SK-N-SH (cell line): ENCODE data around the gene FAT1. TPM values are rescaled to one million over a fixed set of nuclear protein-coding genes. Genes with fewer than 3 reads are reported as not detected.
A peak's percentile ranks its signal among the peaks of the same experiment; 100 is the strongest.

Source experiments
- CTCF ChIA-PET: fragments of 300-600, 350-600 bp; formaldehyde crosslinking; extraction: SDS; loops from one replicate; lab custom pipeline; 2021; lab: Yijun Ruan, JAX
- POLR2A ChIA-PET: fragments of 350-600 bp; sonication (Branson Sonifier 250); formaldehyde crosslinking; extraction: SDS; loops from one replicate; lab custom pipeline; 2020; ENCODE audit warnings: antibody characterized with exemption, inconsistent platforms; lab: Yijun Ruan, JAX
- DNase-seq: peaks from one replicate; pipeline ENCODE4 v3.0.0; 2012
- H2AFZ ChIP-seq: fragments of 200-600 bp; sonication (generic); 2 replicates; pipeline ENCODE4 v1.8.1; 2016; ENCODE audit warnings: antibody characterized with exemption, mild to moderate bottlenecking, low read depth
- H3F3A ChIP-seq: fragments of 200-600 bp; sonication (generic); replicated peaks from 2 replicates; pipeline ENCODE3; 2016; ENCODE audit warnings: antibody characterized with exemption, mild to moderate bottlenecking; ENCODE audit not compliant: insufficient read depth
- H3K27ac ChIP-seq, 2 experiments: fragments of 200-500 bp in 1 of 2; fragments of 200-600 bp in 1 of 2; sonication (Bioruptor generic) in 1 of 2; sonication (generic), shearing (Covaris generic) in 1 of 2; 2 replicates each; pipeline versions ENCODE4 v1.5.1 to v1.6.1; 2014 to 2016; ENCODE audit warnings: low read depth in 2 of 2, inconsistent platforms in 1 of 2, low read length in 1 of 2, mild to moderate bottlenecking in 1 of 2, mixed read lengths in 1 of 2
- H3K27me3 ChIP-seq: fragments of 200-600 bp; sonication (generic), shearing (Covaris generic); 2 replicates; pipeline ENCODE4 v1.6.1; 2016; ENCODE audit warnings: mixed run types; ENCODE audit not compliant: insufficient read depth
- H3K36me3 ChIP-seq, 2 experiments: fragments of 200-500 bp in 1 of 2; fragments of 200-600 bp in 1 of 2; sonication (Bioruptor generic) in 1 of 2; sonication (generic) in 1 of 2; replicated peaks in 1 of 2; 2 replicates each; pipeline versions ENCODE3 to v1.5.1; 2014 to 2016; ENCODE audit warnings: low read length in 1 of 2, mild to moderate bottlenecking in 1 of 2; ENCODE audit not compliant: insufficient read depth in 2 of 2, control insufficient read depth in 1 of 2
- H3K4me1 ChIP-seq, 2 experiments: fragments of 200-500 bp in 1 of 2; fragments of 200-600 bp in 1 of 2; sonication (Bioruptor generic) in 1 of 2; sonication (generic), shearing (Covaris generic) in 1 of 2; 2 replicates each; pipeline versions ENCODE4 v1.5.1 to v1.6.1; 2014 to 2016; ENCODE audit warnings: low read depth in 1 of 2, low read length in 1 of 2, mixed run types in 1 of 2; ENCODE audit not compliant: insufficient read depth in 2 of 2, control insufficient read depth in 1 of 2
- H3K4me2 ChIP-seq: fragments of 200-600 bp; sonication (generic), shearing (Covaris generic); 2 replicates; pipeline ENCODE4 v1.6.1; 2017; ENCODE audit warnings: mixed run types
- H3K4me3 ChIP-seq, 2 experiments: fragments of 200-500 bp in 1 of 2; fragments of 200-600 bp in 1 of 2; sonication (Bioruptor generic) in 1 of 2; sonication (generic), shearing (Covaris generic) in 1 of 2; 2 replicates each; pipeline versions ENCODE4 v1.5.1 to v1.8.1; 2014 to 2016; ENCODE audit warnings: low read depth in 2 of 2, inconsistent platforms in 1 of 2, low read length in 1 of 2, mild to moderate bottlenecking in 1 of 2, mixed read lengths in 1 of 2, moderate library complexity in 1 of 2
- H3K79me2 ChIP-seq: fragments of 200-600 bp; sonication (generic); 2 replicates; pipeline ENCODE4 v1.8.1; 2017; ENCODE audit warnings: mild to moderate bottlenecking; ENCODE audit not compliant: insufficient read depth
- H3K9ac ChIP-seq: fragments of 200-600 bp; sonication (generic); 2 replicates; pipeline ENCODE4 v1.6.1; 2017; ENCODE audit warnings: mixed run types
- H3K9me2 ChIP-seq: fragments of 200-600 bp; sonication (generic); 2 replicates; pipeline ENCODE4 v1.6.1; 2017; ENCODE audit warnings: mixed run types
- H3K9me3 ChIP-seq: fragments of 200-600 bp; sonication (generic); 2 replicates; pipeline ENCODE4 v1.6.1; 2017; ENCODE audit warnings: mixed run types, mild to moderate bottlenecking, moderate library complexity
- H4K20me1 ChIP-seq: fragments of 200-600 bp; sonication (generic); 2 replicates; pipeline ENCODE4 v1.6.1; 2017; ENCODE audit warnings: mild to moderate bottlenecking, mixed run types; ENCODE audit not compliant: insufficient read depth
- ELF1 ChIP-seq: IDR thresholded peaks from 2 replicates; pipeline ENCODE4 v1.4.0; 2012
- FOXJ3 ChIP-seq: sonication (generic); formaldehyde crosslinking; IDR thresholded peaks from 2 replicates; pipeline ENCODE4 v1.5.1; 2020; ENCODE audit warnings: mild to moderate bottlenecking, missing genetic modification reagents
- IRF3 ChIP-seq: fragments of 150-350 bp; IDR thresholded peaks from 2 replicates; pipeline ENCODE4 v1.6.1; 2016; ENCODE audit warnings: mild to moderate bottlenecking, low read depth, low read length
- MEF2A ChIP-seq: IDR thresholded peaks from 2 replicates; pipeline ENCODE4 v1.4.0; 2012; ENCODE audit warnings: low read depth, borderline replicate concordance
- NFIC ChIP-seq: IDR thresholded peaks from 2 replicates; pipeline ENCODE4 v1.4.0; 2012; ENCODE audit warnings: borderline replicate concordance
- RAD21 ChIP-seq: IDR thresholded peaks from 2 replicates; pipeline ENCODE4 v1.6.1; 2012; ENCODE audit warnings: mild to moderate bottlenecking, low read length
- RCOR1 ChIP-seq: fragments of 150-350 bp; IDR thresholded peaks from 2 replicates; pipeline ENCODE4 v1.6.1; 2017; ENCODE audit warnings: antibody characterized with exemption, low read length
- RFX5 ChIP-seq: IDR thresholded peaks from 2 replicates; pipeline ENCODE4 v1.6.1; 2012; ENCODE audit warnings: mild to moderate bottlenecking, improper control_type of control experiment, low read length
- SIN3A ChIP-seq: IDR thresholded peaks from 2 replicates; pipeline ENCODE4 v1.6.1; 2012; ENCODE audit warnings: low read depth, mild to moderate bottlenecking, low read length, moderate library complexity, borderline replicate concordance
- SMC3 ChIP-seq: IDR thresholded peaks from 2 replicates; pipeline ENCODE4 v1.6.1; 2012; ENCODE audit warnings: low read depth, low read length, improper control_type of control experiment
- TCF12 ChIP-seq: IDR thresholded peaks from 2 replicates; pipeline ENCODE4 v1.4.0; 2012
- USF1 ChIP-seq: IDR thresholded peaks from 2 replicates; pipeline ENCODE4 v1.4.0; 2012; ENCODE audit warnings: low read depth, borderline replicate concordance
- YY1 ChIP-seq: IDR thresholded peaks from 2 replicates; pipeline ENCODE4 v1.4.0; 2012; ENCODE audit warnings: low read depth, mild to moderate bottlenecking
- WGBS: methylation state at CpG from one replicate; pipeline ENCODE4 v1.1.6; 2017; ENCODE audit warnings: low lambda C conversion rate; 5-methylcytosine and 5-hydroxymethylcytosine counted together
- polyA plus RNA-seq, 3 experiments: library from polyadenylated mRNA; depleted of rRNA; stranded (reverse); fragments of >200 nt; gene quantifications; 2 replicates each; pipeline ENCODE4 v1.2.3, GENCODE V29; 2012
- TF ChIP-seq, protein P1 (sequence below): fragments of 200-600 bp; sonication (generic); IDR thresholded peaks from 2 replicates; pipeline ENCODE4 v1.6.1; 2017; ENCODE audit warnings: antibody characterized with exemption, mild to moderate bottlenecking, moderate library complexity
- TF ChIP-seq, protein P2 (sequence below): IDR thresholded peaks from 2 replicates; pipeline ENCODE4; 2012
- TF ChIP-seq, protein P3 (sequence below): IDR thresholded peaks from 2 replicates; pipeline ENCODE4 v1.4.0; 2012; ENCODE audit warnings: low read depth, borderline replicate concordance

The FAT1 gene
- polyA plus RNA-seq, 1 of the 3 experiments (the other 2 are of a cell fraction) = 41.3 TPM

DNA sequence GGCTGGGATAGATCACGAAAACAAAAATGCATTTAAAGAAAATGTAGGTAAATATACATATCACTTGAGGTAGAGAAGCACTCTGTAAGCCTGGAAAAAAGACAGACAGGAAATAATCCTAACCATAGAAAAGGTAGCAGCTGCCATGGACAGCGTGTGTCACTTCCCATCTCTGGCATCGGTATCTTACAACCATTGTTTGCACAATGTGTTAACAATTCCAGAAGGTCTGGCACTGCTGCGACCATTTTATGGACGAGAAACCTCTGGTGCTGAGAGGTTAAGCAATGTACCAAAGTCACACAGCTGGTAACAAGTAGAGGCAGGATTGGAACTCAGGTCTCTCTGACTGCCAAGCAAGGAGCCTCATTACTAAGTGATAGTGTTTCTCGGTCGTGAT is 166.6 kb downstream of the FAT1 start (continued):
- TF ChIP-seq, protein P1, sequence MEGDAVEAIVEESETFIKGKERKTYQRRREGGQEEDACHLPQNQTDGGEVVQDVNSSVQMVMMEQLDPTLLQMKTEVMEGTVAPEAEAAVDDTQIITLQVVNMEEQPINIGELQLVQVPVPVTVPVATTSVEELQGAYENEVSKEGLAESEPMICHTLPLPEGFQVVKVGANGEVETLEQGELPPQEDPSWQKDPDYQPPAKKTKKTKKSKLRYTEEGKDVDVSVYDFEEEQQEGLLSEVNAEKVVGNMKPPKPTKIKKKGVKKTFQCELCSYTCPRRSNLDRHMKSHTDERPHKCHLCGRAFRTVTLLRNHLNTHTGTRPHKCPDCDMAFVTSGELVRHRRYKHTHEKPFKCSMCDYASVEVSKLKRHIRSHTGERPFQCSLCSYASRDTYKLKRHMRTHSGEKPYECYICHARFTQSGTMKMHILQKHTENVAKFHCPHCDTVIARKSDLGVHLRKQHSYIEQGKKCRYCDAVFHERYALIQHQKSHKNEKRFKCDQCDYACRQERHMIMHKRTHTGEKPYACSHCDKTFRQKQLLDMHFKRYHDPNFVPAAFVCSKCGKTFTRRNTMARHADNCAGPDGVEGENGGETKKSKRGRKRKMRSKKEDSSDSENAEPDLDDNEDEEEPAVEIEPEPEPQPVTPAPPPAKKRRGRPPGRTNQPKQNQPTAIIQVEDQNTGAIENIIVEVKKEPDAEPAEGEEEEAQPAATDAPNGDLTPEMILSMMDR = no peak
- TF ChIP-seq IRF3 = no peak

DNA sequence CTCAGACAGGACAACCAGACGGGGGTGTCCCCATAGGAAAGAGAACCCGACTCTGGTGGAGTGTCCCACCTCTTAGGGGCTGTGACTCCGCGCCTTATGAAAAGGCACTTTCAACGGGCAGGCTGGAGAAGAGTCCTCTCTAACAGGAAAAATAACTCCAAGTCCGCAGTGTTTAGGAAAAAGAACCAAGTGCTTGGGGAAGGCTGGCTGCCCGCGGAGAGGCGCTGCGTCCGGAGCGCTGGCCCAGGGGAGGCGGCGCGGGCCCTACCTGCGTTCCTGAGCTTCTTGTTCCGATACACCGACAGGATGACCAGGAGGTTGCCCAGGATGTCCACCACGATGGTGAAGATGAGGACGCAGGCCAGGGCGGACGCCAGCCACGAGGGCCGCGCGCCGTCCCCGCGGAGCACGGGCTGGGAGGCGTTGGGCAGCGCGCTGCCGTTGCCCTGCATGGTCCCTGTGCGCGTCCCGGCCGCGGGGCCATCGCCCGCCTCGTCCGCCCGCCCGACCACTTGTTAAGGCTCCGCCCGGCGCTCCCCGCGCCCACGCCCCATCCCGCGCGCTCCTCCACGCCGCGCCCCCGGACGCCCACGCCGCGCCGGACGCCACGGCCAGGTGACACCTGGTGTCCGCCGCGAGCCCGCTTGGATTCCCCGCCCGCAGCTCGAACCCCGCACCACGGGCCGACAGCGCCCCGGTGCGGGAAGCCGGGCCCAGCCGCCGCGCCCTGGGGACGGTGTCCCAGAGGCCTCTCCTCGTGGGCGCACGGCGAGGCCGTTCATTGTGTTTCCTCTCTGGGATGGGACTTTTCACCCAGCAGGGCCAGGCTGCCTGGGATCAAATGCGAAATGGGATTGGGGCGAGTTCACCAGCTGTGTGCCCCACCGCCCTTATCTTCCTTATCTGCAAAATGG is 168.5 kb downstream of the FAT1 start, which contains the start of gene MTNR1A:
Gene MTNR1A, minus strand, starts transcription at position 654 of the 914 bp plus-strand sequence. Its CDS starts 202 bp downstream, at position 452.
- Histone ChIP-seq H4K20me1 (no peaks in the 10 kb centered on the region), H2AFZ (peak within 1 kb of the TSS; percentile 59; the same call in 1 of the 2 replicates), H3K9me3 (no peaks in the 10 kb centered on the region), H3K4me2 (peak within 1 kb of the TSS; percentile 59), H3K27me3 (peaks cover 21% of the 10 kb centered on the region; the same call in 1 of the 2 replicates), H3K9me2 (no peaks in the 10 kb centered on the region), H3K27ac (no peak within 1 kb of the TSS), H3K4me3 (peak within 1 kb of the TSS; percentile 30 to 49), H3F3A (no peaks in the 10 kb centered on the region), H3K79me2 (no peaks in the 10 kb centered on the region), H3K36me3 (no peaks in the 10 kb centered on the region), H3K4me1 (peaks cover 0 to 2% of the 10 kb centered on the region in 2 experiments; a peak in 1 of 4 replicates), H3K9ac (no peak within 1 kb of the TSS)
- ChIA-PET CTCF (interaction anchor here (1.4 to 1.5 kb wide), 2 partner anchors 11 to 259 kb away, joined by 4 to 5 read pairs; no protein-coding TSS in a partner anchor), POLR2A (no interaction called here)
- peak; percentile 48 for DNase-seq
- TF ChIP-seq RFX5 (no peak), SMC3 (no peak), TCF12 (no peak), ELF1 (no peak), MEF2A (no peak), YY1 (no peak)
- WGBS = 3% methylated on average over 9 of the region's 91 CpGs

DNA sequence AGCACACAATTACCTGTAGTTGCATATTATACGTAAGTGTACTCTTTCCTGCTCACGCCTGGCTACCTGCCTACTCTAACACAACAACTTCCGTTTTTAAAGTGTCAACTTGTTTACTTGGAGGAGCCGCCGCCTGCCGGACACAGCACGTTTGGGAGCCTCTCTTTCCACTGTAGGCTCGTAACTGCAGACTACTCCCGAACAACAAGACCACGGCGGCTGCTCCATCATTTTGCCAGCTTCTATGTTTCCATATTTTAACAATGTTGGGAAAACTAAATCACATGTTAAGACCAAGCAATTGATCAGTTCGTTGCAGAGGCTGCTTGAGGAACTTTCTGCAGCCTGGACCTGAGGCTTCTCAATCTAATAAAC is 169.1 kb downstream of the FAT1 start:
- Histone ChIP-seq H2AFZ (peak overlapping the region; percentile 59; the same call in 1 of the 2 replicates), H3K4me3 (peak overlapping the region; percentile 30 to 49; a peak in 3 of 4 replicates), H3K27ac (no peak overlapping the region), H3K9me2 (no peaks in the 10 kb centered on the region), H3K9ac (no peak overlapping the region), H3K4me1 (peaks cover 0 to 2% of the 10 kb centered on the region in 2 experiments; a peak in 1 of 4 replicates), H3K36me3 (no peaks in the 10 kb centered on the region), H3K9me3 (no peaks in the 10 kb centered on the region), H3K79me2 (no peaks in the 10 kb centered on the region), H4K20me1 (no peaks in the 10 kb centered on the region), H3K4me2 (peak overlapping the region; percentile 59), H3F3A (no peaks in the 10 kb centered on the region), H3K27me3 (peaks cover 27% of the 10 kb centered on the region; the same call in 1 of the 2 replicates)
- no peak for DNase-seq
- CTCF ChIA-PET = interaction anchor here (1.4 to 1.5 kb wide), 2 partner anchors 12 to 259 kb away, joined by 4 to 5 read pairs; no protein-coding TSS in a partner anchor
- POLR2A ChIA-PET = no interaction called here
- WGBS = 3% methylated on average over 12 of the region's 12 CpGs
- TF ChIP-seq, protein P2, sequence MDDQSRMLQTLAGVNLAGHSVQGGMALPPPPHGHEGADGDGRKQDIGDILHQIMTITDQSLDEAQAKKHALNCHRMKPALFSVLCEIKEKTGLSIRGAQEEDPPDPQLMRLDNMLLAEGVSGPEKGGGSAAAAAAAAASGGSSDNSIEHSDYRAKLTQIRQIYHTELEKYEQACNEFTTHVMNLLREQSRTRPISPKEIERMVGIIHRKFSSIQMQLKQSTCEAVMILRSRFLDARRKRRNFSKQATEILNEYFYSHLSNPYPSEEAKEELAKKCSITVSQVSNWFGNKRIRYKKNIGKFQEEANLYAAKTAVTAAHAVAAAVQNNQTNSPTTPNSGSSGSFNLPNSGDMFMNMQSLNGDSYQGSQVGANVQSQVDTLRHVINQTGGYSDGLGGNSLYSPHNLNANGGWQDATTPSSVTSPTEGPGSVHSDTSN = no peak
- no peak for TF ChIP-seq SIN3A
- TF ChIP-seq USF1 = no peak
- no peak for TF ChIP-seq RAD21
- TF ChIP-seq FOXJ3 (CRISPR knock-in tag) = no peak
- TF ChIP-seq RCOR1 = no peak
- no peak for TF ChIP-seq IRF3
- TF ChIP-seq NFIC = no peak
- TF ChIP-seq, protein P3, sequence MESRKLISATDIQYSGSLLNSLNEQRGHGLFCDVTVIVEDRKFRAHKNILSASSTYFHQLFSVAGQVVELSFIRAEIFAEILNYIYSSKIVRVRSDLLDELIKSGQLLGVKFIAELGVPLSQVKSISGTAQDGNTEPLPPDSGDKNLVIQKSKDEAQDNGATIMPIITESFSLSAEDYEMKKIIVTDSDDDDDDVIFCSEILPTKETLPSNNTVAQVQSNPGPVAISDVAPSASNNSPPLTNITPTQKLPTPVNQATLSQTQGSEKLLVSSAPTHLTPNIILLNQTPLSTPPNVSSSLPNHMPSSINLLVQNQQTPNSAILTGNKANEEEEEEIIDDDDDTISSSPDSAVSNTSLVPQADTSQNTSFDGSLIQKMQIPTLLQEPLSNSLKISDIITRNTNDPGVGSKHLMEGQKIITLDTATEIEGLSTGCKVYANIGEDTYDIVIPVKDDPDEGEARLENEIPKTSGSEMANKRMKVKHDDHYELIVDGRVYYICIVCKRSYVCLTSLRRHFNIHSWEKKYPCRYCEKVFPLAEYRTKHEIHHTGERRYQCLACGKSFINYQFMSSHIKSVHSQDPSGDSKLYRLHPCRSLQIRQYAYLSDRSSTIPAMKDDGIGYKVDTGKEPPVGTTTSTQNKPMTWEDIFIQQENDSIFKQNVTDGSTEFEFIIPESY = no peak
- no peak for TF ChIP-seq RFX5
